Endometrial microvascular endothelial cells (primary cell): ENCODE data around the gene SNN. TPM values are rescaled to one million over a fixed set of nuclear protein-coding genes. Genes with fewer than 3 reads are reported as not detected.

Experiments used
- in situ Hi-C: cut with HindIII; loops from 2 replicates; pipeline ENCODE4 v1.10.0; 2017; ENCODE audit warnings: low sequenced_read_pairs, low pct_unique_long_range_greater_than_20kb; ENCODE audit errors: inconsistent ontology term
- total RNA-seq: library from RNA; depleted of rRNA; stranded (reverse); fragments of >200 nt; gene quantifications from one replicate; pipeline ENCODE4 v1.2.3, GENCODE V29; 2015; ENCODE audit errors: inconsistent ontology term

Gene SNN
- total RNA-seq, 1 donor from 2014 or later, result 11.4 TPM

- in situ Hi-C loops, result no loop called here
These were observed 21.0 kb downstream of the SNN start for GRCh38 chr16:11689031-11689840.

GRCh38 chr16:11691235-11691634 lies 23.0 kb downstream of the SNN start:
- in situ Hi-C loops, result no loop called here

GRCh38 chr16:11691771-11692170 lies 23.5 kb downstream of the SNN start:
- in situ Hi-C loops, result no loop called here

- in situ Hi-C loops, result no loop called here
These were observed 23.9 kb downstream of the SNN start for GRCh38 chr16:11692171-11692570.

- in situ Hi-C loops, result no loop called here
These were observed 24.4 kb downstream of the SNN start for GRCh38 chr16:11692651-11693050.

- in situ Hi-C loops, result no loop called here
These were observed 28.2 kb downstream of the SNN start for GRCh38 chr16:11696266-11697012.

- in situ Hi-C loops, result no loop called here
These were observed 29.1 kb downstream of the SNN start for GRCh38 chr16:11697319-11697718.

- in situ Hi-C loops, result no loop called here
These were observed 30.0 kb downstream of the SNN start for GRCh38 chr16:11698271-11698689.

GRCh38 chr16:11699234-11699894 lies 31.1 kb downstream of the SNN start:
- in situ Hi-C loops, result no loop called here

- in situ Hi-C loops, result no loop called here
These were observed 32.2 kb downstream of the SNN start for GRCh38 chr16:11700264-11701029.

- in situ Hi-C loops, result no loop called here
These were observed 37.2 kb downstream of the SNN start for GRCh38 chr16:11705311-11706025.

GRCh38 chr16:11706180-11706742 lies 38.0 kb downstream of the SNN start:
- in situ Hi-C loops, result no loop called here

GRCh38 chr16:11707679-11708197 lies 39.5 kb downstream of the SNN start:
- in situ Hi-C loops, result no loop called here

- in situ Hi-C loops, result no loop called here
These were observed 40.2 kb downstream of the SNN start for GRCh38 chr16:11708421-11708820.

GRCh38 chr16:11711662-11712061 lies 43.4 kb downstream of the SNN start:
- in situ Hi-C loops, result no loop called here

GRCh38 chr16:11712122-11712521 lies 43.9 kb downstream of the SNN start:
- in situ Hi-C loops, result no loop called here

GRCh38 chr16:11715246-11715947 lies 47.1 kb downstream of the SNN start:
- in situ Hi-C loops, result no loop called here
